Thoracic aorta (tissue), 2 donors: ENCODE results near the gene SLC24A3. TPM values are rescaled to one million over a fixed set of nuclear protein-coding genes. Genes with fewer than 3 reads are reported as not detected.

Experiments
- ATAC-seq: fragments of 150-250 bp; one replicate; pipeline ENCODE4 v1.8.0; 2017; ENCODE audit warnings: low read depth; ENCODE audit not compliant: insufficient number of reproducible peaks, low FRiP score
- DNase-seq: peaks from one replicate; pipeline ENCODE4 v3.0.0-alpha.2; 2020; ENCODE audit warnings: low spot score
- H3K27ac ChIP-seq, 2 donors: fragments of 200-600 bp; sonication (generic); 1 replicate in 1 of 2; 2 replicates in 1 of 2; pipeline ENCODE4 v1.5.1; 2016; ENCODE audit warnings: mild to moderate bottlenecking in 2 of 2, moderate library complexity in 2 of 2
- H3K27me3 ChIP-seq: fragments of 200-600 bp; sonication (generic); replicated peaks from 2 replicates; pipeline ENCODE4 v1.6.0; 2016; ENCODE audit warnings: mild to moderate bottlenecking; ENCODE audit not compliant: insufficient read depth
- H3K36me3 ChIP-seq: fragments of 200-600 bp; sonication (generic); one replicate; pipeline ENCODE4 v1.5.1; 2016
- H3K4me1 ChIP-seq, 2 donors: fragments of 200-600 bp; sonication (generic); 1 replicate in 1 of 2; 2 replicates in 1 of 2; pipeline versions ENCODE4 v1.5.1 to v1.6.0; 2016; ENCODE audit warnings: low read depth in 2 of 2, mild to moderate bottlenecking in 1 of 2; ENCODE audit not compliant: control insufficient read depth in 1 of 2
- H3K4me3 ChIP-seq: fragments of 200-600 bp; sonication (generic); 2 replicates; pipeline ENCODE4 v1.5.1; 2016; ENCODE audit warnings: mild to moderate bottlenecking
- H3K9me3 ChIP-seq: fragments of 200-600 bp; sonication (generic); 2 replicates; pipeline ENCODE4 v1.5.1; 2016
- CTCF ChIP-seq: fragments of 200-600 bp; sonication (generic); IDR thresholded peaks from one replicate; pipeline ENCODE4 v1.5.1; 2019; ENCODE audit warnings: antibody characterized with exemption
- total RNA-seq, 2 donors: library from RNA; depleted of rRNA; stranded (reverse); fragments of >200 nt; gene quantifications; one replicate each; pipeline versions ENCODE4 v1.1.0 to v1.2.3, GENCODE V29; 2016

Gene SLC24A3
- total RNA-seq, 2 donors from 2014 or later = 8.3 to 31.4 TPM

DNA sequence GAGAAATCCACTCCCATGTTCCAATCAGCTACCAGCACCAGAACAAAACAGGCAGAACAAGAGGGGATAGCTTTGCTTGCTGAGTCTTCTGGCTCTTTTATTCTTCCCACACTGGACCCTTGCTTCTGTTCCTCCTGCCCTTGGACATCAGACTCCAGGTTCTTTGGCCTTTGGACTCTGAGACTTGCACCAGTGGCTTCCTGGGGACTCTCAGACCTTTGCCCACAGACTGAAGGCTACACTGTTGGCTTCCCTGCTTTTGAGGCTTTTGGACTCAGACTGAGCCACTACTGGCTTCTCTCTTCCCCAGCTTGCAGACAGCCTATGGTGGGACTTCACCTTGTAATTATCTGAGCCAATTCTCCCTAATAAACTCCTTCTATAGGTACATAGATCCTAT is 403.2 kb downstream of the SLC24A3 start:
- Histone ChIP-seq H3K36me3 (no peaks in the 10 kb centered on the region), H3K27me3 (no peaks in the 10 kb centered on the region), H3K4me1 (no peaks in the 10 kb centered on the region), H3K9me3 (no peaks in the 10 kb centered on the region), H3K27ac (no peak overlapping the region), H3K4me3 (no peak overlapping the region)
- TF ChIP-seq CTCF = no peak
- DNase-seq = no peak
- no peak for ATAC-seq

- Histone ChIP-seq H3K9me3 (no peaks in the 10 kb centered on the region), H3K36me3 (no peaks in the 10 kb centered on the region), H3K27me3 (no peaks in the 10 kb centered on the region), H3K27ac (no peak overlapping the region), H3K4me3 (no peak overlapping the region), H3K4me1 (no peaks in the 10 kb centered on the region)
- TF ChIP-seq CTCF = no peak
- ATAC-seq = no peak
- DNase-seq = no peak
Observed at GRCh38 chr20:19616081-19616480, 403.6 kb downstream of the SLC24A3 start.

DNA sequence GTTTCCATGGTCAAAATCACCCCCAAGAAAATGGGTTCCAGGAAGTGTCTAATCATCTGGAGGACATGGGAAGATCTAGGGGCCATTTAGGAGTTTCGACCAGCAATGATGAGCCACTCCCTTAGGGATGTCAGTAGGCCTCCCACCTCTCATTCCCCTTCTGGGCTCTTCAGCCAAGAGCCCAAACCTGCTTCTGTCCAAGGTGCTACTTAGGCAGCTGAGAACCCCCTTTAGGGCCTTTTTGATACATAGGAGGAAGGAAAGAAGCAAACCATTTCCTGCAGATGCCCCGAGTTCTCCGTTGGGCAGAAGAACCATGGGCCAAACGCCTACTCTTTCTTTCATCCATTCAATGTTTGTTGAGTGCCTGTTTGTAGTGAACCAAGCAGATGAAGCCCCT is 404.2 kb downstream of the SLC24A3 start:
- H3K27me3 ChIP-seq = no peaks in the 10 kb centered on the region
- no peak for TF ChIP-seq CTCF
- ATAC-seq = no peak

DNA sequence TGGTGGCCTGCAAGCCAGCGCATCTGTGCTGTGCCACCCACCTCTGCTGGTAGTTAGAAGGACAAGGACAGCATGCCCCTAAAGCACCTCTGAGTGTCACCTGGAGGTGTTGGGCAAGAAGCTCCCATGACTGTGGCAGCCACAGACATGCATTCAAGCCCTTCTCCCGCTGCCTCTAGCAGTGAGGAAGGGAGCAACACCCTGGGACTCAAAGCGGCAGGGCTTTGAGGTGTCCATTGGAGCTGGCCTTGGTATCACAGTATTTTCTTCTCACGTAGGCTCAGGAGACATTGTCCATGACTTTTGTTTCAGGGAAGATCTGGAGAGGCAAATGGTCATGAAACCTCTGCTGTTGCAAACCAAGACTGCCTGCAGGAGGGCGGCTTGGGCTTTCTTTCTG is 404.8 kb downstream of the SLC24A3 start:
- ATAC-seq (no peak), DNase-seq (no peak)
- Histone ChIP-seq H3K36me3 (no peaks in the 10 kb centered on the region), H3K9me3 (no peaks in the 10 kb centered on the region), H3K4me3 (no peak overlapping the region), H3K27me3 (no peaks in the 10 kb centered on the region), H3K4me1 (no peaks in the 10 kb centered on the region), H3K27ac (no peak overlapping the region)
- no peak for TF ChIP-seq CTCF

More for the DNA sequence above, 404.2 kb downstream of the SLC24A3 start:
- Histone ChIP-seq H3K27ac (no peak overlapping the region), H3K36me3 (no peaks in the 10 kb centered on the region), H3K4me3 (no peak overlapping the region), H3K9me3 (no peaks in the 10 kb centered on the region), H3K4me1 (no peaks in the 10 kb centered on the region)
- no peak for DNase-seq

DNA sequence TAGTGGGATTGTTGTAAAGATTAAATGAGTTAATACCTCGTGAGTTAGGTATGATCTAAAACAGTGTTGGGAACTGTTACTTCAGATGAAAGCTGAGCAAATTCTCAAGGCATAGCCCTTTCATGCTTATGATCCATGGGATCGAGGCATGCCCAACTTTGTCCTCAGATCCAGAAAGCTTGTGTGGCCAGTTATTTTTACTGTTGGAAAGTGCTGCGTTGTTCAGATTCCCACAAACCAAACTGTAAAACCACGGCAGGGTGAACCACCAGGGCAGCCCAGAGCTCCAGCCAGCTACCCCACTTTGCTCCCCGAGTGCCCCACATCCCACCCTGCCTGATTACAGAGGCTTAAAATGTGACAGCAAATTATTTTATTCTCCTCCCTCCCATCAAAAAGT is 406.3 kb downstream of the SLC24A3 start:
- H3K4me1 ChIP-seq = no peaks in the 10 kb centered on the region
- H3K36me3 ChIP-seq = no peaks in the 10 kb centered on the region
- ATAC-seq (no peak), DNase-seq (no peak)
- no peak overlapping the region for H3K27ac ChIP-seq
- H3K9me3 ChIP-seq = no peaks in the 10 kb centered on the region
- H3K27me3 ChIP-seq = no peaks in the 10 kb centered on the region
- H3K4me3 ChIP-seq = no peak overlapping the region
- no peak for TF ChIP-seq CTCF
